Gastroesophageal sphincter (tissue), 4 donors: ENCODE data around the gene RFX4. TPM values are rescaled to one million over a fixed set of nuclear protein-coding genes. Genes with fewer than 3 reads are reported as not detected.

Source experiments
- ATAC-seq: fragments of 150-250 bp; one replicate; pipeline ENCODE4 v1.9.1; 2016; ENCODE audit warnings: mild to moderate bottlenecking, moderate library complexity
- H3K27ac ChIP-seq, 4 donors: fragments of 200-600 bp; sonication (generic) in 3 of 4; 1 replicate in 3 of 4; 2 replicates in 1 of 4; pipeline ENCODE4 v1.5.1; 2016 to 2019
- H3K27me3 ChIP-seq: fragments of 200-600 bp; sonication (generic); one replicate; pipeline ENCODE4 v1.5.1; 2019
- H3K36me3 ChIP-seq, 2 donors: fragments of 200-600 bp; sonication (generic); one replicate each; pipeline ENCODE4 v1.5.1; 2019; ENCODE audit warnings: control low read depth in 1 of 2
- H3K4me1 ChIP-seq, 3 donors: fragments of 200-600 bp; sonication (generic); 1 replicate in 2 of 3; 2 replicates in 1 of 3; pipeline ENCODE4 v1.5.1; 2016 to 2019; ENCODE audit warnings: control low read depth in 2 of 3
- H3K4me3 ChIP-seq, 2 donors: fragments of 200-600 bp; sonication (generic); one replicate each; pipeline ENCODE4 v1.5.1; 2019; ENCODE audit warnings: mild to moderate bottlenecking in 1 of 2, moderate library complexity in 1 of 2
- H3K9me3 ChIP-seq, 3 donors: fragments of 200-600 bp; sonication (generic); one replicate each; pipeline ENCODE4 v1.5.1; 2017 to 2019; ENCODE audit warnings: control low read depth in 2 of 3
- EP300 ChIP-seq: sonication (generic); formaldehyde crosslinking; IDR thresholded peaks from one replicate; pipeline ENCODE4 v1.6.1; 2017; ENCODE audit warnings: antibody characterized with exemption, mild to moderate bottlenecking
- POLR2A ChIP-seq, 2 donors: fragments of 450-650 bp; IDR thresholded peaks; one replicate each; pipeline ENCODE4 v1.6.1; 2017; ENCODE audit warnings: antibody characterized with exemption in 2 of 2, mild to moderate bottlenecking in 2 of 2, moderate library complexity in 1 of 2
- POLR2AphosphoS5 ChIP-seq: sonication (generic); formaldehyde crosslinking; IDR thresholded peaks from one replicate; pipeline ENCODE4 v1.6.1; 2017; ENCODE audit warnings: antibody characterized with exemption
- WGBS, 2 donors: methylation state at CpG; one replicate each; pipeline ENCODE4 v1.1.5; 2018; ENCODE audit warnings: low coverage in 1 of 2; 5-methylcytosine and 5-hydroxymethylcytosine counted together
- total RNA-seq, 4 donors: library from RNA; depleted of rRNA; stranded (reverse); fragments of >200 nt; gene quantifications; one replicate each; pipeline ENCODE4 v1.1.0, GENCODE V29; 2016
- TF ChIP-seq, protein P1 (sequence below), 4 experiments: fragments of 200-600 bp in 2 of 4; fragments of 450-650 bp in 2 of 4; sonication (generic) in 1 of 4; IDR thresholded peaks; one replicate each; pipeline ENCODE4 v1.5.1; 2017 to 2019; ENCODE audit warnings: antibody characterized with exemption in 4 of 4, mild to moderate bottlenecking in 2 of 4, moderate library complexity in 2 of 4

The RFX4 gene
- total RNA-seq, 4 donors from 2014 or later, result not detected

DNA sequence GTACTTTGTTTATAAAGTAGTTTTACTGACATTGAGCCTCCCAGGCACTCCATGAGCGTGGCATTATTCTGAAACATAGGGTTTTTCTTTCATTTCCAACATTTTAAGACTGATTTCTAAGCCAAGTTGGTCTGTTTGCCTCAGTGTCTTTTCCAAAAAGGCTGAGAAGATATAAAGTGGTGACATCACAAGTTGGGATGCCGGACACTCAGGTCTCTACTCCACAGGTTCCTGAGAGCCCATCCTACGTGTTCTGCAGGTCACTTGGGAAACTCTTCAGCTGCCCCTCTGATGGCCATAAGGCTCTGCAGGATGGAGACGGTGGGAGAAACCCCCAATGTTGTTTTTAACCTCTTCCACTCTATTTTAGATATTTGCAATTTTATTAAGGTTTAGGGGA, 6.0 kb downstream of the RFX4 start:
- WGBS, 2 donors, result 25 to 39% methylated on average over 3 to 4 of the region's 4 CpGs
- peaks cover 91% of the 10 kb centered on the region for H3K27me3 ChIP-seq
- H3K27ac ChIP-seq, result no peak overlapping the region

DNA sequence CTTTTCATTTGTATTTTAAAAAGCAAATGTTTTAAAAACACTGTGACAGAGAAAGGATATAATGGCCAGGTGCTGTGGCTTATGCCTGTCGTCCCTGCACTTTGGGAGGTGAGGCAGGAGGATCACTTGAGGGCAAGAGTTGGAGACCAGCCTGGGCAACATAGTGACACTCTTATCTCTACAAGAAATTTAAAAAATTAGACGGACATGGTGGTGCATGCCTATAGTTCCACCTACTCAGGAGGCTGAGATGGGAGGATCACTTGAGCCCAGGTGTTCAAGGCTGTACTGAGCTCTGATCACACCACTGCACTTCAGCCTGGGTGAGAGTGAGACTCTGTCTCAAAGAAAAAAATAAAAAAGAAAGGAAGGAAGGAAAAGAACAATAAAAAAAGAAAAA, 7.8 kb downstream of the RFX4 start:
- TF ChIP-seq, protein P1, sequence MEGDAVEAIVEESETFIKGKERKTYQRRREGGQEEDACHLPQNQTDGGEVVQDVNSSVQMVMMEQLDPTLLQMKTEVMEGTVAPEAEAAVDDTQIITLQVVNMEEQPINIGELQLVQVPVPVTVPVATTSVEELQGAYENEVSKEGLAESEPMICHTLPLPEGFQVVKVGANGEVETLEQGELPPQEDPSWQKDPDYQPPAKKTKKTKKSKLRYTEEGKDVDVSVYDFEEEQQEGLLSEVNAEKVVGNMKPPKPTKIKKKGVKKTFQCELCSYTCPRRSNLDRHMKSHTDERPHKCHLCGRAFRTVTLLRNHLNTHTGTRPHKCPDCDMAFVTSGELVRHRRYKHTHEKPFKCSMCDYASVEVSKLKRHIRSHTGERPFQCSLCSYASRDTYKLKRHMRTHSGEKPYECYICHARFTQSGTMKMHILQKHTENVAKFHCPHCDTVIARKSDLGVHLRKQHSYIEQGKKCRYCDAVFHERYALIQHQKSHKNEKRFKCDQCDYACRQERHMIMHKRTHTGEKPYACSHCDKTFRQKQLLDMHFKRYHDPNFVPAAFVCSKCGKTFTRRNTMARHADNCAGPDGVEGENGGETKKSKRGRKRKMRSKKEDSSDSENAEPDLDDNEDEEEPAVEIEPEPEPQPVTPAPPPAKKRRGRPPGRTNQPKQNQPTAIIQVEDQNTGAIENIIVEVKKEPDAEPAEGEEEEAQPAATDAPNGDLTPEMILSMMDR (IDR thresholded peaks at IDR 0.05), result no peak
- TF ChIP-seq EP300 (no peak), POLR2AphosphoS5 (no peak), POLR2A (IDR thresholded peaks at IDR 0.05) (no peak)
- peaks cover 88% of the 10 kb centered on the region for H3K27me3 ChIP-seq
- 30% methylated on average over 2 of the region's 2 CpGs for WGBS, 2 donors
- H3K27ac ChIP-seq, result no peak overlapping the region
- no peaks in the 10 kb centered on the region for H3K9me3 ChIP-seq
- peaks cover 0 to 21% (median 0%) of the 10 kb centered on the region in 3 donors for H3K4me1 ChIP-seq
- no peak overlapping the region for H3K4me3 ChIP-seq
- H3K36me3 ChIP-seq, result no peaks in the 10 kb centered on the region
- no peak for ATAC-seq

More for the DNA sequence above, 6.0 kb downstream of the RFX4 start:
- ATAC-seq, result no peak
- TF ChIP-seq POLR2AphosphoS5, result no peak
- TF ChIP-seq, protein P1 (IDR thresholded peaks at IDR 0.05), result no peak
- no peak for TF ChIP-seq EP300
- no peak for TF ChIP-seq POLR2A (IDR thresholded peaks at IDR 0.05)
- H3K36me3 ChIP-seq, result no peaks in the 10 kb centered on the region
- H3K4me1 ChIP-seq, result peaks cover 0 to 39% (median 2%) of the 10 kb centered on the region in 3 donors
- no peak overlapping the region for H3K4me3 ChIP-seq
- no peaks in the 10 kb centered on the region for H3K9me3 ChIP-seq

DNA sequence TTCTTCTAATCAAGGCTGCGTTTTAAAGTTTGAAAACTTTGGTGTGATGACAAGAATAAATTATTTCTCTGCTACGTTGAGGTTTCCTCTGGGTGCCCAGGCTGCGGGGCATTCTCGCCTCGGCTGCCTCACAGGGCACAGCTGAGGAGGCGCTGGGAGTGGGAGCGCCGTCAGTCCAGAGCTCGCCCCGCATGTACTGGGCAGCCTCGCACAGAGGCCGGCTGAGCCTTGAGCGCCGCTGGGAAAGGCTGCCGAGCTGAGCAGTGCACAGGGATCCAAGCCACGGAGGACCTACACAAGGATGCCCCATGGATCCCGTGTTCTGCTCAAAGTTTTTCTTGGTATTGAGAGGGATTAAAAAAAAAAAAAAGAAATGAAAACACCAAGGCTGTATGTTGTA, 11.6 kb downstream of the RFX4 start:
- Histone ChIP-seq H3K27me3 (peaks cover 61% of the 10 kb centered on the region), H3K9me3 (no peaks in the 10 kb centered on the region), H3K36me3 (no peaks in the 10 kb centered on the region), H3K4me1 (no peaks in the 10 kb centered on the region), H3K27ac (no peak overlapping the region), H3K4me3 (no peak overlapping the region)
- no peak for TF ChIP-seq EP300
- TF ChIP-seq, protein P1 (IDR thresholded peaks at IDR 0.05), result no peak
- no peak for TF ChIP-seq POLR2AphosphoS5
- no peak for TF ChIP-seq POLR2A (IDR thresholded peaks at IDR 0.05)
- 10 to 17% methylated on average over 2 to 3 of the region's 17 CpGs for WGBS, 2 donors
- ATAC-seq, result no peak

DNA sequence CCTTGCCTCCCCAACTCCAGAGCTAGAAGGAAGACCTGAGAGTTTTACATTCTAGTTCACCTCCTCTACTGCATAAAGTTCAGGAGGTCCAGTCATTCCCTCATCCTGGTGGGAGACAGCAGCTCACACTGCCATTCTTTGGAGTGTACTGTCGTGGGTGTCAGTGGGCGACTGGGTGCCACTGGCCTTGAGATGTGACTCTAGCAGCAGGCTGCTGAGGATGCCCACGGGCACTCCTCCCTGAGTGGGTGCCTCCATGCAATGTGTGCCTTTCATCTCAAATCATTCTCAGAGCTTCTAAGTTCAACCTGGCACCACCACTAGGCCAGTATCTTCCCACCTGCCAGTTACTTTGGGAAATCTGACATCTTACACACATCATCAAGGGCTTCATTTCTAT, 12.5 kb downstream of the RFX4 start:
- no peaks in the 10 kb centered on the region for H3K36me3 ChIP-seq
- ATAC-seq, result no peak
- no peak for TF ChIP-seq POLR2AphosphoS5
- TF ChIP-seq POLR2A (IDR thresholded peaks at IDR 0.05), result no peak
- TF ChIP-seq, protein P1 (IDR thresholded peaks at IDR 0.05), result no peak
- no peak for TF ChIP-seq EP300
- WGBS, 2 donors, result 60 to 80% methylated on average over 1 to 3 of the region's 3 CpGs
- no peaks in the 10 kb centered on the region for H3K9me3 ChIP-seq
- H3K4me3 ChIP-seq, result no peak overlapping the region
- H3K4me1 ChIP-seq, result no peaks in the 10 kb centered on the region
- no peak overlapping the region for H3K27ac ChIP-seq
- H3K27me3 ChIP-seq, result peaks cover 57% of the 10 kb centered on the region

DNA sequence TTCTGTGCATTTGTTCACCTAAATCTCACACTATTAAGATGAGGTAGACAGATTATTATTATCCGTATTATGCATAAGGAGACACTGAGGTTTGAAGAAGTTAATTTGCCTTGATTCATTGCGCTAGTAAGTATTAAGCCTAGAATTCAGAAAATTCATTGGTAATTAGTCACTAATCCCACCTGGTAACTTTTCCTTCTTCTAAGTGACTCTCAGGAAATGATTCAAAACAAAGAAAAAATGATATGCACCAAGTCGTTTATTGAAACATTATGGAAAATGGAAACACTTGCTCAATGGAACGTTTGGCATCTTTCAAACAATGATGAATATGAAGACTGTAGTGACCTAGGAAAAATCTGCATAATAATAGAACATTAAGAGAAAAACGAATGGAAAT, 15.2 kb downstream of the RFX4 start:
- Histone ChIP-seq H3K4me3 (no peak overlapping the region), H3K9me3 (no peaks in the 10 kb centered on the region), H3K27ac (no peak overlapping the region), H3K4me1 (no peaks in the 10 kb centered on the region), H3K27me3 (peaks cover 44% of the 10 kb centered on the region), H3K36me3 (no peaks in the 10 kb centered on the region)
- 49 to 58% methylated on average over 5 of the region's 5 CpGs for WGBS, 2 donors
- ATAC-seq, result no peak
- TF ChIP-seq, protein P1 (IDR thresholded peaks at IDR 0.05), result no peak
- TF ChIP-seq POLR2A (IDR thresholded peaks at IDR 0.05) (no peak), POLR2AphosphoS5 (no peak), EP300 (no peak)
